ENCODE results near the gene STARD3.

Gene STARD3

GRCh38 chr17:39621523-39622379 is 15.2 kb upstream of the STARD3 start:
- peak; percentile 83 to 86 for DNase-seq (ENCODE audit: low read depth in 2 of 2)

GRCh38 chr17:39622380-39623006 is 14.5 kb upstream of the STARD3 start:
- no peak for DNase-seq (ENCODE audit: low read depth in 2 of 2)

DNA sequence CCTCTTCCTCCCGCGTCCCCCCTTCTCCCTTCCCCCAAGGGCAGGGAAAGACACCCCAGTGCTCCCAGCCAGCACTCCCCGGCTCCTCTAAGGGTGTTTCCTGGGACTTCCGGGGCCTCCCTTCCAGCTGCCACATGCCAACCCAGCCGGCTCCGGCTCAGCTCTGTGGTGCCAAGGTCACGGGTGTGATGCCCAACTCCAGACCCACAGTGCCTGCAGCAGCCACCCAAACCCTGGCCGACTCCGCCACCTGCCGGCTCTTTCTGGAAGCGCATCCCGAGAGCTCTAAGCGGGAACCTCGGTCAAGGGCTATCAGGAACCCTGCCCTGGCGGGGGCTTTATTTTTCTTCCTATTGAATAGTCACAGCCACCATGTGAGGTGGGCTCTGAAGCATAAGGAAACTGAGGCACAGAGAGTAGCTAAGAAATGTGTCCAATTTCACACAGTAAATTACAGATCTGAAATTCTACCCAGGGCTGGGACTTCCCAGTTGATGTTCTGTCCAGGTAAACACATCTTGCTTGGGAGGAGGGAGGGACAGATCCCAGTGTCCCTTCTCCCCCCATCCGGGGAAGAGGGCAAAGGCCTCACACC is 13.5 kb upstream of the STARD3 start:
- peak; percentile 85 to 91 for DNase-seq (ENCODE audit: low read depth in 2 of 2)

DNA sequence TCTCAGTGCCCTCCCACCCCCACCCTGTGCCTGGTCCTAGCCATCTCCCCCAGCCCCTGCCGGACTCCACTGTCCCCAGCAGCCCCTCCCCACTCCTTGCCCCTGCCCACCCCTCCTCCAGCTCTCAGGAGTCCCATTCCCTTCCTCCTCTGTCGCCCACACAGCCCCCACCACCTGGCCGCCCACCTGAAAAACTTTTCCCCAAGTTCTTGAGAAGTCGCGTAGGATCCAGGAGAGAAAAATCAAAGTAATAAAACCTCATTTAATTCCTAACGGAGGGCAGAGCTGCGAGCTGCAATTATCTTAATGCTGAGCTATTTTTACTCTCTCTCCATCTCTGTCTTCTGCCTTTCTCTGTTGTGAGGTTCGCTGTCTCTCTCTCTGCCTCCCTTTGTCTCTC is 12.6 kb upstream of the STARD3 start:
- no peak for DNase-seq (ENCODE audit: low read depth in 2 of 2)

DNA sequence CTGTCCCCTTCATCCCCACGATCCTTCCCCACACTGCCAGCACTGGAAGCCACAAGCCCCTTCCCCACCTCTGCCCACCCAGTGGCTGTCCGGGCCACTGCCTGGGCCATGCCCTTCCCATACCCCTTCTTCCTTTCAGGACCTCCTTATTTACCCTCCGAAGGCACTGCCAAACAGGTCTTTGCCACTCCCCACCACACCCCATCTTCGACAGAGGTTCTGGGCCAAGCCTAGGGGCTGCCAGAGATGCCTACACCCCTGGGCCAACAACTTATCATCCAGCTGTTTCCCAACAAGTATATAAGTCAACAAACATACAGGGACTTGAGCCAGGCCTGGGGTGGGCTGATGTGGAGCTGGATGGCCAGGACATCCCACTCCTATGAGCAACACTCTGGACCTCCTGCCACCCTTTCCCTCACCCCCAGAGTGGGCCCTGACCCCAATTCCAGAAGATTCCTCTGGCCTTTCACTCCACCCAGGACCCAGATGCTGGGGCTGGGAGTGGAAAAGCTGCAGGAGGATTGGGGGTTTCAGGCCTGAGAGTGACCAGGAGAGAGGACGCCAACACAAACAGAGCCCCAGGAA is 11.7 kb upstream of the STARD3 start:
- DNase-seq (ENCODE audit: low read depth in 2 of 2) = no peak

GRCh38 chr17:39626171-39627046 is 10.5 kb upstream of the STARD3 start, which contains the start of gene PPP1R1B:
Gene PPP1R1B, plus strand, starts transcription at chr17:39626952. Its CDS starts 441 bp downstream, at chr17:39627393.
- DNase-seq (ENCODE audit: low read depth in 2 of 2) = no peak

- no peak for DNase-seq (ENCODE audit: low read depth in 2 of 2)
Observed at GRCh38 chr17:39627047-39627711, 9.8 kb upstream of the STARD3 start.

- DNase-seq (ENCODE audit: low read depth in 2 of 2) = no peak
Observed at GRCh38 chr17:39627712-39628516, 9.0 kb upstream of the STARD3 start.

GRCh38 chr17:39628655-39629493 is 8.1 kb upstream of the STARD3 start:
- DNase-seq (ENCODE audit: low read depth in 2 of 2) = no peak

- no peak for DNase-seq (ENCODE audit: low read depth in 2 of 2)
Observed at GRCh38 chr17:39629494-39629880, 7.5 kb upstream of the STARD3 start.

GRCh38 chr17:39629898-39630297 is 7.0 kb upstream of the STARD3 start:
- no peak for DNase-seq (ENCODE audit: low read depth in 2 of 2)

DNA sequence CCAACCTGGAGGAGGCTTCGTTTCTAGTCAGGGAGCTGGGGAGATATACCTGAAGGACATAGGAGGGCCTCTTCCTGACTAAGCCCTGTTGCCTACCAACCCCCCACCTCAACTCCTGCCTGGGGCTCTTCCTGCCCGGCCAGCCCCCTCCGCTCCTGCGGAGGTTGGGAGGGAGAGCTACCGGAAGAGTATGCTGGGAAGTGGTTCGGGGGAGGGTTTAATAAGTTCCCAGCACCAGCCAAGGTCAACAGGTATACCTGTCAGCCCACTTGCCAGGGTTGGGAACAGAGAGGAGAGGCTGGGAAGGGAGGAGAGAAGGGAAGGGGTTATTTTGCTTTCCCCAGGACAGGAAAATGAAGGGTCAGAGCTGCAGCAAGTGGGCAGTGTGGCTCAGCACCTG is 5.5 kb upstream of the STARD3 start:
- no peak for DNase-seq (ENCODE audit: low read depth in 2 of 2)

DNA sequence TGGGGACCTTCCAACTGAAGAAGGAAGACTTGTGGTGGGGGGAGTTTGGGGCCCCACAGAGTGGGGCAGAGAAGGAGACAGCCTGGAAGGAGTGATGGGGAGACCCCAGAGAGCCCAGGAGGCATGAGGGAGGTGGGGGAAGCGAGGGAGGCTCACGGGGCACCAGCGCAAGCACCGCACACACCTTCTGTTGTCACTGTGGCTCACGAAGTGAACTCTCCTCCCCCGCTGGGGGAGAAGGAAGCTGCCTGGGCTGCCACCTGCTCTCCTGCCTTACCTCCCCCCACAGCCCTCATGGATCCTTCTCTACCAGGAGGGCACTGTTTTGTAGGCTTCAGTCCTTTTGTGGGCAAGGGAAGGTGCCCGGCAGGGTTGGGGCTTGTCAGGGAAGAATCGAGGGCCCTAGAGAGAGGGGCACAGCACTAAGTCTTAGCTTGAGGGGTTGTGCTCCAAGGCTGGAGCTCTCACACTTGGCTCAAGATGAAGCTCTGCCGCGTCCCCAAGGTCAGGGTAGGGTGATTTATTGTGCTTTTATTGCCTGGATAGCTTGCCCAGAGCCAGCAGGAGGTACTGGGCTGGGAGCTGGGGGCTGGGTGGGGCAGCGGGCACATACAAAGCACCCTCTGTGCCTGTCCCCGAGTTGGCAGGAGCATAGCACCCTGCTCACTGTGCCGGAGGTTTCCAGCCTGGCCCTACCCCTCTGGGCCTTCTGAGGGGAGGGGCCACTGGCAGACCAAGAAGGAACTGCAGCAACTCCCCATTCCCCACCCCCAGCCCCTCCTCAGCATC is 4.6 kb upstream of the STARD3 start:
- no peak for DNase-seq (ENCODE audit: low read depth in 2 of 2)

DNA sequence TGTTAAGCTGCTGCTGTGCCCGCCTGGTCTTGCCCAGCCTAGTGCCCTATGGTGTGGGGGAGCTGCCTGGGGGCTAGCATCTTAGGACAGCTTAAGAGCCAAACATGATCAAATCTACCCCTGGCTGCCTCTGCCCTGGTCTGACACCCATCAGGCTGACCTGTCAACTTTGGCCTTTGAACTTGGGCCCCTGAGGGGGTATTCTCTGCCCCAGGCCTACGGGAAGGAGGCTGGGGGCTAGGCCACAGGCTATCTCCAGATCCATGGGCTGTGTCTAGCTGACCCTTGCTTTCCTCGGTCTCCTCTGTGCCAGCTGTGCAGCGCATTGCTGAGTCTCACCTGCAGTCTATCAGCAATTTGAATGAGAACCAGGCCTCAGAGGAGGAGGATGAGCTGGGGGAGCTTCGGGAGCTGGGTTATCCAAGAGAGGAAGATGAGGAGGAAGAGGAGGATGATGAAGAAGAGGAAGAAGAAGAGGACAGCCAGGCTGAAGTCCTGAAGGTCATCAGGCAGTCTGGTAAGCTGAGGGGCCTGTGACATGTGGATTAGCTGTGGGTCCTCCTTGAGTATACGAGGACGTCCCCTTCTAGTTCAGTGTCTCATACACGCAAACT is 3.3 kb upstream of the STARD3 start:
- no peak for DNase-seq (ENCODE audit: low read depth in 2 of 2)

DNA sequence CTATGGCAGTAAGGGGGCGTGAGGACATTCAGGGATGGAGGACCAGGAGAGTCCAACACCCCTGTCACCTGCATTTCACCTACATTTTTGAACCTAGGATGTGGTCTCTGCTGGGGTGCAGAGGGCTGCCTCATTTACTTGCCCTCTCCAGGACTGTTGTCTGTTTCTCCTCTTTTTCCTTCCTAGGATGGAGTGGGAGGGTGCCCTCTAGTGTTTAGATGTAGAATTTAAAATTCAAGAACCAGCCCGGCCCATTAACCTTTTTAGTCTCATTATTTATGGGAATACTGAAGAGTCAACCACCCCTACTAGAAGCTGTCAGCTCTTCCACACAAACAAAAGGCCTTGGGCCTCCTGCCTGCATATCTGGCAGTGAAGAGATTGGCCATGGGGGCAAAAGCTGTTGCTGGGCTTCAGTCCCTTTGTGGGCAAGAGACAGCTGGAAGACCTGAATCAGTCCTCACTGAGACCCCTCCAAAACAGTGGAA is 2.5 kb upstream of the STARD3 start:
- no peak for DNase-seq (ENCODE audit: low read depth in 2 of 2)

- no peak for DNase-seq (ENCODE audit: low read depth in 2 of 2)
Observed at GRCh38 chr17:39635614-39636176, 1.2 kb upstream of the STARD3 start.

GRCh38 chr17:39636587-39636926 is 387 bp upstream of the STARD3 start:
- DNase-seq (ENCODE audit: low read depth in 2 of 2) = no peak

GRCh38 chr17:39638317-39638716 is 1.4 kb downstream of the STARD3 start:
- no peak for DNase-seq (ENCODE audit: low read depth in 2 of 2)

Data from activated CD4-positive, alpha-beta T cell treated with anti-CD3 and anti-CD28 coated beads for 24 hours (primary cell).